ENCODE measurements around the gene TMEM235.

Gene TMEM235

GRCh38 chr17:78230996-78231935 lies at the start of gene TMEM235:
Gene TMEM235 (plus strand): TSS chr17:78231631. CDS start chr17:78232024, 393 bp downstream.
- no peak for DNase-seq

GRCh38 chr17:78182504-78182903 lies 48.9 kb upstream of the TMEM235 start:
- DNase-seq = no peak

GRCh38 chr17:78183916-78184315 lies 47.5 kb upstream of the TMEM235 start:
- DNase-seq = no peak

- no peak for DNase-seq
These were observed 47.1 kb upstream of the TMEM235 start for GRCh38 chr17:78184351-78184750.

GRCh38 chr17:78184868-78185267 lies 46.6 kb upstream of the TMEM235 start:
- no peak for DNase-seq

- no peak for DNase-seq
These were observed 45.3 kb upstream of the TMEM235 start for GRCh38 chr17:78185981-78186691.

GRCh38 chr17:78186692-78187595 lies 44.5 kb upstream of the TMEM235 start, which contains the start of the genes AFMID and TK1:
Gene AFMID (plus strand): TSS chr17:78187362. CDS start chr17:78187371, 9 bp downstream.
Gene TK1 (minus strand): TSS chr17:78187052. CDS start chr17:78186994, 58 bp downstream.
- DNase-seq = peak; percentile 88 to 90

GRCh38 chr17:78196716-78197115 lies 34.7 kb upstream of the TMEM235 start:
- DNase-seq = no peak

- no peak for DNase-seq
These were observed 34.1 kb upstream of the TMEM235 start for GRCh38 chr17:78197147-78197832.

GRCh38 chr17:78200451-78200850 lies 31.0 kb upstream of the TMEM235 start:
- DNase-seq = no peak

- no peak for DNase-seq
These were observed 28.8 kb upstream of the TMEM235 start for GRCh38 chr17:78202666-78203065.

GRCh38 chr17:78204387-78205123 lies 26.9 kb upstream of the TMEM235 start:
- DNase-seq = no peak

- DNase-seq = no peak
These were observed 26.2 kb upstream of the TMEM235 start for GRCh38 chr17:78205124-78205775.

- no peak for DNase-seq
These were observed 25.1 kb upstream of the TMEM235 start for GRCh38 chr17:78206298-78206697.

- no peak for DNase-seq
These were observed 22.9 kb upstream of the TMEM235 start for GRCh38 chr17:78208486-78208885.

GRCh38 chr17:78210111-78210510 lies 21.3 kb upstream of the TMEM235 start:
- DNase-seq = no peak

- no peak for DNase-seq
These were observed 20.4 kb upstream of the TMEM235 start for GRCh38 chr17:78211032-78211431.

- peak; percentile 86 to 88 for DNase-seq
These were observed 17.3 kb upstream of the TMEM235 start, which contains the start of gene BIRC5 for GRCh38 chr17:78214016-78214705. Gene BIRC5 (plus strand): TSS chr17:78214253. CDS start chr17:78214317, 64 bp downstream.

- DNase-seq = no peak
These were observed 16.7 kb upstream of the TMEM235 start for GRCh38 chr17:78214706-78215061.

All from CD4-positive, alpha-beta T cell treated with Interleukin-4 for 1 hour (primary cell).